ENCODE measurements around the gene RIOK3.
A peak's percentile ranks its signal among the peaks of the same experiment; 100 is the strongest.

RIOK3 gene

GRCh38 chr18:23452347-23452727 is 750 bp upstream of the RIOK3 start:
- no peak for TF ChIP-seq CREB5 (CRISPR knock-in tag; IDR thresholded peaks at IDR 0.05; ENCODE audit: low read depth)
- TF ChIP-seq SNAI2 (CRISPR knock-in tag; IDR thresholded peaks at IDR 0.05): no peak
- no peak for TF ChIP-seq PPARA (CRISPR knock-in tag; IDR thresholded peaks at IDR 0.05; ENCODE audit: borderline replicate concordance)
- no peak for TF ChIP-seq ZFP30 (CRISPR knock-in tag; IDR thresholded peaks at IDR 0.05)
- no peak for TF ChIP-seq ZNF565 (CRISPR knock-in tag; conservative IDR thresholded peaks at IDR 0.05; ENCODE audit: low read depth)
- TF ChIP-seq ZC3H10 (CRISPR knock-in tag; IDR thresholded peaks at IDR 0.05): no peak
- no peak for TF ChIP-seq GLIS3 (CRISPR knock-in tag; IDR thresholded peaks at IDR 0.05)
- TF ChIP-seq ZNF70 (CRISPR knock-in tag; IDR thresholded peaks at IDR 0.05): no peak
- no peak for TF ChIP-seq ESRRG (CRISPR knock-in tag; IDR thresholded peaks at IDR 0.05)
- no peak for TF ChIP-seq TCF4 (CRISPR knock-in tag; IDR thresholded peaks at IDR 0.05; ENCODE audit: borderline replicate concordance)
- no peak for TF ChIP-seq ARNTL (CRISPR knock-in tag; IDR thresholded peaks at IDR 0.05; ENCODE audit: borderline replicate concordance, low read depth)
- TF ChIP-seq TOX (CRISPR knock-in tag; IDR thresholded peaks at IDR 0.05; ENCODE audit: borderline replicate concordance): no peak
- TF ChIP-seq OSR1 (CRISPR knock-in tag; IDR thresholded peaks at IDR 0.05): no peak
- TF ChIP-seq PATZ1 (CRISPR knock-in tag; IDR thresholded peaks at IDR 0.05; ENCODE audit: borderline replicate concordance): no peak
- no peak for TF ChIP-seq ZFP3 (CRISPR knock-in tag; IDR thresholded peaks at IDR 0.05)
- ATAC-seq: no peak

GRCh38 chr18:23453680-23454058 is 582 bp downstream of the RIOK3 start:
- peak; percentile 57 for ATAC-seq
- TF ChIP-seq ZC3H10 (CRISPR knock-in tag; IDR thresholded peaks at IDR 0.05) (no peak), ZNF565 (CRISPR knock-in tag; conservative IDR thresholded peaks at IDR 0.05; ENCODE audit: low read depth) (no peak), ARNTL (CRISPR knock-in tag; IDR thresholded peaks at IDR 0.05; ENCODE audit: borderline replicate concordance, low read depth) (no peak), BACH2 (CRISPR knock-in tag; IDR thresholded peaks at IDR 0.05; ENCODE audit: borderline replicate concordance) (no peak), RARB (CRISPR knock-in tag; IDR thresholded peaks at IDR 0.05) (no peak), CSDC2 (CRISPR knock-in tag; IDR thresholded peaks at IDR 0.05) (no peak), ZNF70 (CRISPR knock-in tag; IDR thresholded peaks at IDR 0.05) (no peak), ZFP3 (CRISPR knock-in tag; IDR thresholded peaks at IDR 0.05) (no peak), TSHZ2 (CRISPR knock-in tag; IDR thresholded peaks at IDR 0.05) (no peak), ESRRG (CRISPR knock-in tag; IDR thresholded peaks at IDR 0.05) (no peak), ISL1 (CRISPR knock-in tag; IDR thresholded peaks at IDR 0.05) (no peak), OSR1 (CRISPR knock-in tag; IDR thresholded peaks at IDR 0.05) (no peak), POU6F1 (CRISPR knock-in tag; IDR thresholded peaks at IDR 0.05; ENCODE audit: borderline replicate concordance, low read depth) (no peak), PPARA (CRISPR knock-in tag; IDR thresholded peaks at IDR 0.05; ENCODE audit: borderline replicate concordance) (no peak), PATZ1 (CRISPR knock-in tag; IDR thresholded peaks at IDR 0.05; ENCODE audit: borderline replicate concordance) (no peak), CSRNP3 (CRISPR knock-in tag; IDR thresholded peaks at IDR 0.05) (no peak), GLIS3 (CRISPR knock-in tag; IDR thresholded peaks at IDR 0.05) (no peak), TCF4 (CRISPR knock-in tag; IDR thresholded peaks at IDR 0.05; ENCODE audit: borderline replicate concordance) (no peak)
